SK-N-MC (cell line): ENCODE measurements around the gene DBP.

Source experiments
- EZH2 ChIP-seq: fragments of 200-600 bp; sonication (generic); IDR thresholded peaks from one replicate; pipeline ENCODE4 v1.6.1; 2017; ENCODE audit warnings: antibody characterized with exemption
- POLR2AphosphoS5 ChIP-seq: IDR thresholded peaks from 2 replicates; pipeline ENCODE4 v1.6.1; 2012; ENCODE audit warnings: mild to moderate bottlenecking, low read depth, low read length, borderline replicate concordance

GRCh38 chr19:48673436-48674100 lies 36.4 kb upstream of the DBP start:
- TF ChIP-seq EZH2 (no peak), POLR2AphosphoS5 (no peak)
